ENCODE data around the gene FOLH1.
"Not testable (repeated sequence)": the region's sequence is repeated elsewhere in the genome, so short reads cannot be mapped to it uniquely, and the experiment has no call there.

- not testable (repeated sequence) for TF ChIP-seq CTCF, POLR2A (IDR thresholded peaks at IDR 0.05)
Measured at GRCh38 chr11:49169579-49169978, 38.8 kb downstream of the FOLH1 start.
